Breast epithelium (tissue), 3 donors: ENCODE data around the gene ASCC1.

Experiments used
- CTCF ChIP-seq, 3 donors: fragments of 450-650 bp; IDR thresholded peaks; one replicate each; pipeline ENCODE4 v1.5.1; 2016 to 2017; ENCODE audit warnings: antibody characterized with exemption in 3 of 3, mild to moderate bottlenecking in 3 of 3, moderate library complexity in 3 of 3
- POLR2A ChIP-seq: fragments of 450-650 bp; IDR thresholded peaks from one replicate; pipeline ENCODE4 v1.6.1; 2016; ENCODE audit warnings: antibody characterized with exemption, mild to moderate bottlenecking, moderate library complexity

- TF ChIP-seq CTCF (IDR thresholded peaks at IDR 0.05) (no peak), POLR2A (no peak)
Measured at GRCh38 chr10:72257051-72257892, 41.2 kb upstream of the ASCC1 start.
